ENCODE measurements around the gene PALM. TPM values are rescaled to one million over a fixed set of nuclear protein-coding genes. Genes with fewer than 3 reads are reported as not detected.
A peak's percentile ranks its signal among the peaks of the same experiment; 100 is the strongest.

The PALM gene
- total RNA-seq, 1 donor from 2014 or later, result 32.9 TPM

GRCh38 chr19:791007-791566, 82.4 kb downstream of the PALM start:
- ATAC-seq (ENCODE audit: poor library complexity) (no peak), DNase-seq (no peak)
- intact Hi-C loops (cut with DNase I), result no loop called here

DNA sequence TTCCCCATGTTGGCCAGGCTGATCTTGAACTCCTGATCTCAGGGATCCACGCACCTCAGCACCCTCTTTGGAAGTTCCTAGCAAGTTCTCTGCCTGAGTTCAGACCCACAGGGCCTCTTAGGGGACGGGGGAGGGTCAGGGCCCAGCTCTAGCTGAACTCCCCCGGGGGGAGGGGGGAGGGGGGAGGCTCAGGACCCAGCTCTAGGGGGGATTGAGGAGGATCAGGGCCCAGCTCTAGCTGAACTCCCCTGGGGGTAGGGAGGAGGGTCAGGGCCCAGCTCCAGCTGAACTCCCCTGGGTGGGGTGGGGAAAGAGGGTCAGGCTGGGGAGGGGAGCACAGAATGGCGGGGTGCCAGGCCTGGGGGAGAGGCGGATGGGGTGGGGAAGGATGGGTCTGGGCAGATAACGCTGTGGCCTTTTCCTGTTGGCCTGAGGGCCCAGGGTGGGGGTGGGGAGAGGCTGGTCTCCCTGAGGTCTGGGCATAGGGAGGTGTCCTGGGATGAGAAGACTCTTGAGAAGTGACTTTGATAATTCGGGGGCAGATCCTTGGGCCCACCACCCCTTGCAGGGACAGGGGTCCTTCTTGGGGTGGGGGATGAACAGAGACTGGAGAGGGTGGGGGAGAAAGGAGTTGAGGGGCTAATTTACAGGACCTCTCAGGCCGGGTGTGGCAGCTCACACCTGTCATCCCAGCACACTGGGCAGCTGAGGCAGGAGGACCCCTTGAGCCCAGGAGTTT, 83.0 kb downstream of the PALM start:
- DNase-seq, result peak; percentile 39
- ATAC-seq (ENCODE audit: poor library complexity), result no peak
- intact Hi-C loops (cut with DNase I), result no loop called here

GRCh38 chr19:792306-792885, 83.7 kb downstream of the PALM start:
- intact Hi-C loops (cut with DNase I), result no loop called here

GRCh38 chr19:793806-794205, 85.1 kb downstream of the PALM start:
- intact Hi-C loops (cut with DNase I), result no loop called here
- DNase-seq, result no peak
- ATAC-seq (ENCODE audit: poor library complexity), result no peak

More at GRCh38 chr19:792306-792885, 83.7 kb downstream of the PALM start:
- DNase-seq (no peak), ATAC-seq (ENCODE audit: poor library complexity) (no peak)

- no peak for ATAC-seq (ENCODE audit: poor library complexity)
- intact Hi-C loops (cut with DNase I), result no loop called here
- peak; percentile 73 for DNase-seq
Observed at GRCh38 chr19:795073-795611, 86.4 kb downstream of the PALM start.

DNA sequence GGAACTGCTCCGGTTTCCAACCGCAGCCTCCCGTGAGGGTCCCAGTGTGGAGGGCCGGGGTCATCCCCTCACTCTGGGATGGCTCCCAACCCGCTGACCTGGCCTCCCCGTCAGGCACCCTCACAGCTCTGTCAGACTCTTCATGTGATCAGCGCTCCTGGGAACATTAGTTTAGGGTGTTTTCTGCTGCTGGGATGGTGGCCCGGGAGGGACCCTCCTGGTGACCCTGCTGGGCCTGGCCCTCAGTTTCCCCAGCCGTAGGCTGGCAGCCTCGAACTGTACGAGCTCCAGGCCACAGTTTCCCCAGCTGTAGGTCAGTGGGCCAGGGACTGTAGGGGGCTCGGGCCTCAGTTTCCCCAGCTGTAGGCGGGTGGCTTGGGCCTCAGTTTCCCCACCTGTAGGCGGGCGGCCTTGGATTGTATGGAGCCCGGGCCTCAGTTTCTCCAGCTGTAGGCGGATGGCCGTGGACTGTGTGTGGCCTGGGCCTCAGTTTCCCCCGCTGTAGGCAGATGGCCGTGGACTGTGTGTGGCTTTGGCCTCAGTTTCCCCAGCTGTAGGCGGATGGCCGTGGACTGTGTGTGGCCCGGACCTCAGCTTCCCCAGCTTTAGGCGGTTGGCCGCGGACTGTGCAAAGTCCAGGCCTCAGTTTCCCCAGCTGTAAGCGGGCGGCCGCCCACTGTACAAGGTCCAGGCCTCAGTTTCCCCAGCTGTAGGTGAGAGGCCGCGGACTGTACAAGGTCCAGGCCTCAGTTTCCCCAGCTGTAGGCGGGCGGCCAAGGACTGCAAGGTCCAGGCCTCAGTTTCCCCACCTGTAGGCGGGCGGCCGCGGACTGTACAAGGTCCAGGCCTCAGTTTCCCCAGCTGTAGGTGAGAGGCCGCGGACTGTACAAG, 87.2 kb downstream of the PALM start:
- ATAC-seq (ENCODE audit: poor library complexity) (no peak), DNase-seq (peak; percentile 31)
- intact Hi-C loops (cut with DNase I), result no loop called here

- ATAC-seq (ENCODE audit: poor library complexity) (peak; percentile 89), DNase-seq (peak; percentile 100)
- intact Hi-C loops (cut with DNase I), result no loop called here
Observed at GRCh38 chr19:796692-797527, 88.2 kb downstream of the PALM start, which contains the start of gene PTBP1. Gene PTBP1, plus strand, starts transcription at chr19:797452. Its CDS starts 46 bp downstream, at chr19:797498.

Other genes with a start within 250 kb of the PALM start
- gene SHC2, start 247.9 kb upstream of the PALM start, total RNA-seq, result 8.8 TPM
- gene MADCAM1, start 212.4 kb upstream of the PALM start, total RNA-seq, result 0.24 TPM
- gene TPGS1, start 201.4 kb upstream of the PALM start, total RNA-seq, result 10.8 TPM
- gene CDC34, start 177.2 kb upstream of the PALM start, total RNA-seq, result 86.3 TPM
- 0.32 TPM for gene GZMM, start 164.9 kb upstream of the PALM start, total RNA-seq
- gene BSG, start 136.3 kb upstream of the PALM start, total RNA-seq, result 1,928 TPM
- 4.1 TPM for gene HCN2, start 119.1 kb upstream of the PALM start, total RNA-seq
- gene POLRMT, start 75.4 kb upstream of the PALM start, total RNA-seq, result 54.5 TPM
- gene FGF22, start 69.1 kb upstream of the PALM start, total RNA-seq, result not detected
- gene RNF126, start 45.7 kb upstream of the PALM start, total RNA-seq, result 21.2 TPM
- 27.4 TPM for gene FSTL3, start 32.5 kb upstream of the PALM start, total RNA-seq
- gene PRSS57, start 13.5 kb upstream of the PALM start, total RNA-seq, result not detected
- gene MISP, start 42.2 kb downstream of the PALM start, total RNA-seq, result not detected
- 56.0 TPM for gene PTBP1, start 88.5 kb downstream of the PALM start, total RNA-seq
- not detected for gene PLPPR3, start 113.0 kb downstream of the PALM start, total RNA-seq
- not detected for gene AZU1, start 118.9 kb downstream of the PALM start, total RNA-seq
- gene PRTN3, start 132.1 kb downstream of the PALM start, total RNA-seq, result not detected
- 1.3 TPM for gene ELANE, start 143.4 kb downstream of the PALM start, total RNA-seq
- gene CFD, start 150.7 kb downstream of the PALM start, total RNA-seq, result 477 TPM
- gene MED16, start 184.3 kb downstream of the PALM start, total RNA-seq, result 19.1 TPM
- gene RNU6-9, start 184.5 kb downstream of the PALM start, total RNA-seq, result not detected
- gene R3HDM4, start 204.3 kb downstream of the PALM start, total RNA-seq, result 20.3 TPM
- gene KISS1R, start 208.4 kb downstream of the PALM start, total RNA-seq, result not detected
- 5.0 TPM for gene ARID3A, start 217.1 kb downstream of the PALM start, total RNA-seq

All from Right ventricle myocardium superior (tissue), 1 donor.